ENCODE results near the gene GOLGA2. TPM values are rescaled to one million over a fixed set of nuclear protein-coding genes. Genes with fewer than 3 reads are reported as not detected.

The GOLGA2 gene
- total RNA-seq, 1 experiment from 2014 or later: 87.0 TPM

DNA sequence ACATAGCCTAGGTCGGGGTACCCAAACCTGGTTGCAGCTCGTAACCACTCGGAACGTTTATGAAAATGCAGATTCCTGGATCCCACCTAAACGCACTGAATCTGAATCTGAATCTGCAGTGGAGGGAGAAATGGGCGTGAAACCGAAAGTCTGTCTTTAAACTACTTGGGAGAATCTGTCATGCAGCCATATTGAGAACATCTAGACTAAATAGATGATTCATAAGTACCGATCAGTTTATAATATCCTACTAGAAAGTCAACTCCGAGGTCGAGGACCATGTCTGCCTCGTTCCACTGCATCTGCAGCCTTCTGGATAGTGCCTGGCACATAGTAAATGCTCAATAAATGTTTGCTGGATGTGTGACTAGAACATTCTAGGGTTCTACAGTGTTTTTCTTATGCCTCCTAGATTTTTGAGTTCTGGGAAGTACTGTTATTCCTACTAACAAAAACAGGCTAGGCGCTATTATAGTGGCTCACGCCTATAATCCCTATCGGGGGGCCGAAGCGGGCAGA is 47.5 kb upstream of the GOLGA2 start:
- H3K27ac ChIP-seq (ENCODE audit: low read depth, low read length, poor library complexity, severe bottlenecking): peak overlapping the region; percentile 98
- H3K4me1 ChIP-seq (ENCODE audit: insufficient read depth, low read length, poor library complexity, severe bottlenecking): peaks cover 13% of the 10 kb centered on the region
- no peak for TF ChIP-seq EZH2 (IDR thresholded peaks at IDR 0.05; ENCODE audit: borderline replicate concordance, low read depth, low read length, poor library complexity, severe bottlenecking)
- TF ChIP-seq, protein P1, sequence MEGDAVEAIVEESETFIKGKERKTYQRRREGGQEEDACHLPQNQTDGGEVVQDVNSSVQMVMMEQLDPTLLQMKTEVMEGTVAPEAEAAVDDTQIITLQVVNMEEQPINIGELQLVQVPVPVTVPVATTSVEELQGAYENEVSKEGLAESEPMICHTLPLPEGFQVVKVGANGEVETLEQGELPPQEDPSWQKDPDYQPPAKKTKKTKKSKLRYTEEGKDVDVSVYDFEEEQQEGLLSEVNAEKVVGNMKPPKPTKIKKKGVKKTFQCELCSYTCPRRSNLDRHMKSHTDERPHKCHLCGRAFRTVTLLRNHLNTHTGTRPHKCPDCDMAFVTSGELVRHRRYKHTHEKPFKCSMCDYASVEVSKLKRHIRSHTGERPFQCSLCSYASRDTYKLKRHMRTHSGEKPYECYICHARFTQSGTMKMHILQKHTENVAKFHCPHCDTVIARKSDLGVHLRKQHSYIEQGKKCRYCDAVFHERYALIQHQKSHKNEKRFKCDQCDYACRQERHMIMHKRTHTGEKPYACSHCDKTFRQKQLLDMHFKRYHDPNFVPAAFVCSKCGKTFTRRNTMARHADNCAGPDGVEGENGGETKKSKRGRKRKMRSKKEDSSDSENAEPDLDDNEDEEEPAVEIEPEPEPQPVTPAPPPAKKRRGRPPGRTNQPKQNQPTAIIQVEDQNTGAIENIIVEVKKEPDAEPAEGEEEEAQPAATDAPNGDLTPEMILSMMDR (conservative IDR thresholded peaks at IDR 0.05; ENCODE audit: low read depth, low read length): no peak
- no peaks in the 10 kb centered on the region for H3K9me3 ChIP-seq (ENCODE audit: low read depth, low read length, poor library complexity, severe bottlenecking)
- POLR2A ChIA-PET (ENCODE audit: low non-redundant PET): interaction anchor here (0.7 kb wide), 1 partner anchor 337 kb away, joined by 3 read pairs; no protein-coding TSS in a partner anchor
- CTCF ChIA-PET: no interaction called here
- peaks cover 19% of the 10 kb centered on the region for H3K36me3 ChIP-seq (ENCODE audit: insufficient read depth, low read length, poor library complexity, severe bottlenecking)
- intact Hi-C loops (cut with micrococcal nuclease; ENCODE audit: unreplicated experiment): no loop called here
- no peak for DNase-seq (ENCODE audit: low spot score)
- peak overlapping the region; percentile 98 for H3K4me3 ChIP-seq (ENCODE audit: low read depth, low read length, poor library complexity, severe bottlenecking)
- TSS peak; percentile 66 for BruUV-seq (replicated peaks)
- H3K27me3 ChIP-seq (replicated peaks; ENCODE audit: insufficient read depth, low read depth, low read length, poor library complexity): no peaks in the 10 kb centered on the region

DNA sequence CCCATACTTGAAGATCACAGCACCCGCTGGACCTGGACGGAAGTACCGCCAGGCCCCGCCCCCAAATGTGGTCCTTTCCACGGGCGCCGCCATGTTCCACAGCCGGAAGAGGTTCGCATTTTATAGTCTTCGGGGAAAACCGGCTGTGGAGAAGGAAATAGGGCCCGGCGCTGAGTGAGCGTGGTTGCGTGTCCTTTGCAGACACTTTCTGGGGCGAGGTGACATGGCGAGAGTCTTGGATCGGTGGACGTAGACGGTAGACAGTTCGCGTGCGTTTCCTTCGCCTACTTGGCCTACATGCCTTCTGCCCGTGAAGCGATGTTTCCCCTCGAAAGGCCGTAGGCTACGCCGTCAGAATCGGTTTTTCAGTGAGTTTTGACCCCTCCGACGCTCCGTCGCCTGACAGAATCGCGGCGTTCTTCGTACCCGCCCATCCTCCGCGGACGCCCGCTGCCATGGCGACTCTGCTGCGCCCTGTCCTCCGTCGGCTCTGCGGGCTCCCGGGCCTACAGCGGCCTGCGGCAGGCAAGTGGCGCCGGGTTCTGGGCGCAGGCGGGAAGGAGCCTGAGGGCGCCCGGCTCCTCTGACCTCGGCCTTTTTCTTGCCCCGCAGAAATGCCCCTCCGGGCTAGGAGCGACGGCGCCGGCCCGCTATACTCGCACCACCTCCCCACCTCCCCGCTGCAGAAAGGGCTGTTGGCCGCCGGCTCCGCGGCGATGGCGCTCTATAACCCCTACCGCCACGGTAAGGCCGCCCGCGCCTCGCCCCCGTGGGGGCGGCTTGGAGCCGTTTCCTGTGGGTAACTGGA is 46.8 kb upstream of the GOLGA2 start, which contains the start of the genes COQ4 and TRUB2:
Gene COQ4, plus strand, starts transcription at position 436 of the 808 bp plus-strand sequence. Its CDS starts 20 bp downstream, at position 456.
Gene TRUB2, minus strand, starts transcription at position 44 of the 808 bp plus-strand sequence. Its CDS starts 39 bp downstream, at position 5.
- peaks cover 13% of the 10 kb centered on the region for H3K4me1 ChIP-seq (ENCODE audit: insufficient read depth, low read length, poor library complexity, severe bottlenecking)
- BruUV-seq (replicated peaks): no TSS peak
- peak within 1 kb of the TSS; percentile 98 for H3K4me3 ChIP-seq (ENCODE audit: low read depth, low read length, poor library complexity, severe bottlenecking)
- intact Hi-C loops (cut with micrococcal nuclease; ENCODE audit: unreplicated experiment): no loop called here
- CTCF ChIA-PET: no interaction called here
- POLR2A ChIA-PET (ENCODE audit: low non-redundant PET): interaction anchor here (0.7 kb wide), 1 partner anchor 337 kb away, joined by 3 read pairs; no protein-coding TSS in a partner anchor
- no peaks in the 10 kb centered on the region for H3K9me3 ChIP-seq (ENCODE audit: low read depth, low read length, poor library complexity, severe bottlenecking)
- TF ChIP-seq, protein P1 (conservative IDR thresholded peaks at IDR 0.05; ENCODE audit: low read depth, low read length): no peak
- no peak for TF ChIP-seq EZH2 (IDR thresholded peaks at IDR 0.05; ENCODE audit: borderline replicate concordance, low read depth, low read length, poor library complexity, severe bottlenecking)
- peak within 1 kb of the TSS; percentile 98 for H3K27ac ChIP-seq (ENCODE audit: low read depth, low read length, poor library complexity, severe bottlenecking)
- peaks cover 21% of the 10 kb centered on the region for H3K36me3 ChIP-seq (ENCODE audit: insufficient read depth, low read length, poor library complexity, severe bottlenecking)
- no peaks in the 10 kb centered on the region for H3K27me3 ChIP-seq (replicated peaks; ENCODE audit: insufficient read depth, low read depth, low read length, poor library complexity)
- DNase-seq (ENCODE audit: low spot score): peak; percentile 98

- Histone ChIP-seq H3K4me1 (ENCODE audit: insufficient read depth, low read length, poor library complexity, severe bottlenecking) (peaks cover 13% of the 10 kb centered on the region), H3K36me3 (ENCODE audit: insufficient read depth, low read length, poor library complexity, severe bottlenecking) (peaks cover 28% of the 10 kb centered on the region), H3K27ac (ENCODE audit: low read depth, low read length, poor library complexity, severe bottlenecking) (peak overlapping the region; percentile 98), H3K9me3 (ENCODE audit: low read depth, low read length, poor library complexity, severe bottlenecking) (no peaks in the 10 kb centered on the region), H3K27me3 (replicated peaks; ENCODE audit: insufficient read depth, low read depth, low read length, poor library complexity) (no peaks in the 10 kb centered on the region), H3K4me3 (ENCODE audit: low read depth, low read length, poor library complexity, severe bottlenecking) (peak overlapping the region; percentile 98)
- intact Hi-C loops (cut with micrococcal nuclease; ENCODE audit: unreplicated experiment): no loop called here
- POLR2A ChIA-PET (ENCODE audit: low non-redundant PET): no interaction called here
- no peak for DNase-seq (ENCODE audit: low spot score)
- BruUV-seq (replicated peaks): TSS peak; percentile 78
- CTCF ChIA-PET: no interaction called here
- TF ChIP-seq EZH2 (IDR thresholded peaks at IDR 0.05; ENCODE audit: borderline replicate concordance, low read depth, low read length, poor library complexity, severe bottlenecking): no peak
- TF ChIP-seq, protein P1 (conservative IDR thresholded peaks at IDR 0.05; ENCODE audit: low read depth, low read length): no peak
These were observed 46.1 kb upstream of the GOLGA2 start for GRCh38 chr9:128321879-128322403.

All from A673 (cell line).